Mammary microvascular endothelial cell (primary cell): ENCODE data around the gene SAC3D1. TPM values are rescaled to one million over a fixed set of nuclear protein-coding genes. Genes with fewer than 3 reads are reported as not detected.

Experiments used
- total RNA-seq: library from RNA; depleted of rRNA; stranded (reverse); fragments of >200 nt; gene quantifications from 2 replicates; pipeline ENCODE4 v1.2.3, GENCODE V29; 2015

The SAC3D1 gene
- total RNA-seq = 28.0 and 37.5 TPM in 2 replicates

DNA sequence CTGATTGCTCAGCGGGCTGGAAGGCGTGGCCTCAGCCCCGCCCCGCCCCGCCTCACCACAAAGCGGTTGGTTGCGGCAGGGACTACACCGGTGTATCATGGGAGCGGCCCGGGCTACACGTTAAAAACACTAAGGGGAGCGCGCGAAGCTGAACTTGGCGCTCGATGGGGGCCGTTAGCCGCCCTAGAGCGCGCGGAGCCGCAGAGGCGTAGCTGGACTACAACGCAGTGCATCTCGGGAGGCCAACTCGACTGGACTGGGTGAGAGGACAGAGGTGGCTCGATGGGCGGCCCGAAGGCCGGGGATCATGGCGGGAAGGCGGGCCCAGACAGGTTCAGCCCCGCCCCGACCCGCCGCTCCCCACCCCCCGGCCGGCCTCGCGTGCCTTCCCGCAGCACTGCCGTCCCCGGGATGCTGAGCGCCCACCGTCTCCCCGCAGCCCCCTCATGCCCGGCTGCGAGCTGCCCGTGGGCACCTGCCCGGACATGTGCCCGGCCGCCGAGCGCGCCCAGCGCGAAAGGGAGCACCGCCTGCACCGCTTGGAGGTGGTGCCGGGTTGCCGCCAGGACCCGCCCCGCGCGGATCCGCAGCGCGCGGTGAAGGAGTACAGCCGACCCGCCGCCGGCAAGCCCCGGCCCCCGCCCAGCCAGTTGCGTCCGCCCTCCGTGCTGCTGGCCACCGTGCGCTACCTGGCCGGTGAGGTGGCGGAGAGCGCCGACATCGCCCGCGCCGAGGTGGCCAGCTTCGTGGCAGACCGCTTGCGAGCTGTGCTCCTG is at the start of gene SAC3D1:
Gene SAC3D1 (plus strand): TSS at position 364 of the 776 bp plus-strand sequence. CDS start 83 bp downstream, at position 447.

GRCh38 chr11:64996710-64997380 is 44.2 kb upstream of the SAC3D1 start, which contains the start of gene BATF2:
Gene BATF2 (minus strand): TSS chr11:64996971. CDS start chr11:64996914, 57 bp downstream.

GRCh38 chr11:65013888-65014725 is 26.9 kb upstream of the SAC3D1 start, which contains the start of gene ARL2:
Gene ARL2 (plus strand): TSS chr11:65014160. CDS start chr11:65014208, 48 bp downstream.

GRCh38 chr11:65027213-65028067 is 13.6 kb upstream of the SAC3D1 start, which contains the start of gene SNX15:
Gene SNX15 (plus strand): TSS chr11:65027439. CDS start chr11:65027538, 99 bp downstream.

GRCh38 chr11:65058419-65059054 is 17.5 kb downstream of the SAC3D1 start, which contains the start of gene NAALADL1:
Gene NAALADL1 (minus strand): TSS chr11:65058553. CDS start chr11:65058521, 32 bp downstream.

GRCh38 chr11:65083834-65084597 is 43.0 kb downstream of the SAC3D1 start, which contains the start of the genes CDCA5 and ZFPL1:
Gene CDCA5 (minus strand): TSS chr11:65084040. CDS start chr11:65083978, 62 bp downstream.
Gene ZFPL1 (plus strand): TSS chr11:65084222. CDS start chr11:65084699, 477 bp downstream.

Other genes with a start within 250 kb of the SAC3D1 start
- 32.2 and 41.7 TPM in 2 replicates for gene MAP4K2, start 238.0 kb upstream of the SAC3D1 start, total RNA-seq
- gene MEN1, start 230.7 kb upstream of the SAC3D1 start, total RNA-seq = 19.1 and 22.2 TPM in 2 replicates
- 0.33 and 0.49 TPM in 2 replicates for gene CDC42BPG, start 196.6 kb upstream of the SAC3D1 start, total RNA-seq
- 84.5 and 91.1 TPM in 2 replicates for gene EHD1, start 162.6 kb upstream of the SAC3D1 start, total RNA-seq
- gene ATG2A, start 124.0 kb upstream of the SAC3D1 start, total RNA-seq = 22.2 and 27.4 TPM in 2 replicates
- 23.6 and 27.2 TPM in 2 replicates for gene PPP2R5B, start 116.5 kb upstream of the SAC3D1 start, total RNA-seq
- not detected in 2 replicates for gene GPHA2, start 105.3 kb upstream of the SAC3D1 start, total RNA-seq
- gene MAJIN, start 69.1 kb upstream of the SAC3D1 start, total RNA-seq = not detected in 2 replicates
- gene BATF2, start 44.2 kb upstream of the SAC3D1 start, total RNA-seq = 4.4 and 7.9 TPM in 2 replicates
- 167 and 184 TPM in 2 replicates for gene ARL2, start 27.1 kb upstream of the SAC3D1 start, total RNA-seq
- 17.1 and 17.3 TPM in 2 replicates for gene SNX15, start 13.8 kb upstream of the SAC3D1 start, total RNA-seq
- 6.2 and 18.9 TPM in 2 replicates for gene NAALADL1, start 17.3 kb downstream of the SAC3D1 start, total RNA-seq
- gene CDCA5, start 42.8 kb downstream of the SAC3D1 start, total RNA-seq = 20.7 and 21.8 TPM in 2 replicates
- 49.2 and 62.0 TPM in 2 replicates for gene ZFPL1, start 43.0 kb downstream of the SAC3D1 start, total RNA-seq
- 259 and 334 TPM in 2 replicates for gene VPS51, start 55.0 kb downstream of the SAC3D1 start, total RNA-seq
- 8.5 and 17.0 TPM in 2 replicates for gene TM7SF2, start 70.7 kb downstream of the SAC3D1 start, total RNA-seq
- gene ZNHIT2, start 76.5 kb downstream of the SAC3D1 start, total RNA-seq = 12.4 and 15.7 TPM in 2 replicates
- 504 and 675 TPM in 2 replicates for gene FAU, start 80.9 kb downstream of the SAC3D1 start, total RNA-seq
- gene MRPL49, start 81.1 kb downstream of the SAC3D1 start, total RNA-seq = 64.6 and 81.9 TPM in 2 replicates
- gene SYVN1, start 93.3 kb downstream of the SAC3D1 start, total RNA-seq = 14.9 and 17.2 TPM in 2 replicates
- not detected in 2 replicates for gene SPDYC, start 129.0 kb downstream of the SAC3D1 start, total RNA-seq
- 243 and 266 TPM in 2 replicates for gene CAPN1, start 140.7 kb downstream of the SAC3D1 start, total RNA-seq
- gene POLA2, start 220.8 kb downstream of the SAC3D1 start, total RNA-seq = 11.4 and 19.0 TPM in 2 replicates